Tibial artery (tissue), 4 donors: ENCODE results near the gene ARPC1A.
A peak's percentile ranks its signal among the peaks of the same experiment; 100 is the strongest.
"Not testable (repeated sequence)": the region's sequence is repeated elsewhere in the genome, so short reads cannot be mapped to it uniquely, and the experiment has no call there.

Source experiments
- DNase-seq, 2 donors: peaks; one replicate each; pipeline ENCODE4 v3.0.0-alpha.2; 2019
- H3K27ac ChIP-seq, 2 donors: fragments of 200-600 bp; sonication (generic) in 1 of 2; 1 replicate in 1 of 2; 2 replicates in 1 of 2; pipeline ENCODE4 v1.5.1; 2018 to 2019; ENCODE audit warnings: mild to moderate bottlenecking in 1 of 2
- H3K27me3 ChIP-seq, 2 donors: fragments of 200-600 bp; sonication (generic) in 1 of 2; one replicate each; pipeline versions ENCODE4 v1.5.1 to v1.6.0; 2016 to 2019
- H3K36me3 ChIP-seq, 3 donors: fragments of 200-600 bp; sonication (generic) in 2 of 3; one replicate each; pipeline ENCODE4 v1.5.1; 2016 to 2019; ENCODE audit warnings: mild to moderate bottlenecking in 2 of 3
- H3K4me1 ChIP-seq, 4 donors: fragments of 200-600 bp; sonication (generic) in 2 of 4; 1 replicate in 3 of 4; 2 replicates in 1 of 4; pipeline ENCODE4 v1.5.1; 2016 to 2019
- H3K4me3 ChIP-seq, 2 donors: fragments of 200-600 bp; sonication (generic) in 1 of 2; 1 replicate in 1 of 2; 2 replicates in 1 of 2; pipeline ENCODE4 v1.5.1; 2018 to 2019; ENCODE audit warnings: mild to moderate bottlenecking in 2 of 2
- H3K9me3 ChIP-seq, 3 donors: fragments of 200-600 bp; sonication (generic) in 1 of 3; one replicate each; pipeline ENCODE4 v1.5.1; 2016 to 2019
- intact Hi-C: fragments of 100-400 bp; cut with DNase I; formaldehyde crosslinking; loops from one replicate; pipeline ENCODE4 v1.15.0; 2023; ENCODE audit warnings: low total_unique reads
- TF ChIP-seq, protein P1 (sequence below), 2 experiments: fragments of 200-600 bp in 1 of 2; fragments of 450-650 bp in 1 of 2; IDR thresholded peaks; one replicate each; pipeline ENCODE4 v1.5.1; 2017 to 2019; ENCODE audit warnings: antibody characterized with exemption in 2 of 2, mild to moderate bottlenecking in 1 of 2, moderate library complexity in 1 of 2

The ARPC1A gene

DNA sequence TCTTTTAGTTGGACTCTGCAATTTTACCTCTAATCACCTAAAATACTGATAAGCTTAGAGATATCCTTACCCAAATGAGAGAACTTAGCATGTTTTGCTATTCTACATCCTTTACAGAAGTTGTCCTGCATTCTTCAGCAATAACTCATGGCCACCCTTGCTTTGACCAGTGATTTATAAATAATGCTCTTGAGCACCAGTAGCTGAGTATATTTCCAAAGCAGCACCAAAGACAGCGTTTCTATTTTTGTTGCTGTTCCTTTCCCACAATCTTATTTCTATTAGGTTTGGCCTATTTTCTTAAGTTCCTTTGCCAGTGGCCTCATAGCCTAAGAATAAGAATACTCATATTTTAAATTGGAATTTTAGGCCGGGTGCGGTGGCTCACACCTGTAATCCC lies 15.0 kb downstream of the ARPC1A start:
- Histone ChIP-seq H3K9me3 (no peaks in the 10 kb centered on the region), H3K4me3 (no peak overlapping the region), H3K27ac (peak overlapping the region; percentile 80 to 87), H3K4me1 (peaks cover 0 to 61% (median 20%) of the 10 kb centered on the region in 4 donors), H3K27me3 (no peaks in the 10 kb centered on the region), H3K36me3 (peaks cover 46 to 81% (median 63%) of the 10 kb centered on the region in 3 donors)
- intact Hi-C loops, result no loop called here
- TF ChIP-seq, protein P1, sequence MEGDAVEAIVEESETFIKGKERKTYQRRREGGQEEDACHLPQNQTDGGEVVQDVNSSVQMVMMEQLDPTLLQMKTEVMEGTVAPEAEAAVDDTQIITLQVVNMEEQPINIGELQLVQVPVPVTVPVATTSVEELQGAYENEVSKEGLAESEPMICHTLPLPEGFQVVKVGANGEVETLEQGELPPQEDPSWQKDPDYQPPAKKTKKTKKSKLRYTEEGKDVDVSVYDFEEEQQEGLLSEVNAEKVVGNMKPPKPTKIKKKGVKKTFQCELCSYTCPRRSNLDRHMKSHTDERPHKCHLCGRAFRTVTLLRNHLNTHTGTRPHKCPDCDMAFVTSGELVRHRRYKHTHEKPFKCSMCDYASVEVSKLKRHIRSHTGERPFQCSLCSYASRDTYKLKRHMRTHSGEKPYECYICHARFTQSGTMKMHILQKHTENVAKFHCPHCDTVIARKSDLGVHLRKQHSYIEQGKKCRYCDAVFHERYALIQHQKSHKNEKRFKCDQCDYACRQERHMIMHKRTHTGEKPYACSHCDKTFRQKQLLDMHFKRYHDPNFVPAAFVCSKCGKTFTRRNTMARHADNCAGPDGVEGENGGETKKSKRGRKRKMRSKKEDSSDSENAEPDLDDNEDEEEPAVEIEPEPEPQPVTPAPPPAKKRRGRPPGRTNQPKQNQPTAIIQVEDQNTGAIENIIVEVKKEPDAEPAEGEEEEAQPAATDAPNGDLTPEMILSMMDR (IDR thresholded peaks at IDR 0.05), result no peak
- DNase-seq, result no peak

DNA sequence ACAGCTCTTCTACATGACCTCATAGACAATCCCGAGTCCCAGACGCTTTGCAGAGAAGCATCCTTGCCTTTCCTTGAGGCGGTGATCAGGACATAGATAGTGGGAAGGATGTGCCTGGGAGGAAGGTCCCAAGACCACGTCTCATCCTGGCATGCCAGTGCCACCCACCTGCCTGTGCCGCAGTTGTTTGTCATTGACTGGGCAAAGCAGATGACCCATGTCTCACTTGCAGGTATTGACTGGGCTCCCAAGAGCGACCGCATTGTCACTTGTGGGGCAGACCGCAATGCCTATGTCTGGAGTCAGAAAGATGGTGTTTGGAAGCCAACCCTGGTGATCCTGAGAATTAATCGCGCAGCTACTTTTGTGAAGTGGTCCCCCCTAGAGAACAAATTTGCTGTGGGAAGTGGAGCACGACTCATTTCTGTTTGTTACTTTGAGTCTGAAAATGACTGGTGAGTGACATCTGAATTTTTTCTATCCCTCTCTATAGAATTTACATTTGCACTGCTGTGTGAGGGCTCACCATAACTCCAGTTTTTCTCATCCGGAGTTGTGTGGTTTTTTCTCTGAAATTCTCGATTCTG lies 18.5 kb downstream of the ARPC1A start:
- peak overlapping the region in 1 of 2 donors; percentile 87 for H3K27ac ChIP-seq
- no peaks in the 10 kb centered on the region for H3K9me3 ChIP-seq
- no peak for DNase-seq
- TF ChIP-seq, protein P1 (IDR thresholded peaks at IDR 0.05), result no peak
- intact Hi-C loops, result no loop called here
- peaks cover 33 to 83% (median 64%) of the 10 kb centered on the region in 3 donors for H3K36me3 ChIP-seq
- no peak overlapping the region for H3K4me3 ChIP-seq
- H3K27me3 ChIP-seq, result no peaks in the 10 kb centered on the region
- peaks cover 0 to 65% (median 21%) of the 10 kb centered on the region in 4 donors for H3K4me1 ChIP-seq

DNA sequence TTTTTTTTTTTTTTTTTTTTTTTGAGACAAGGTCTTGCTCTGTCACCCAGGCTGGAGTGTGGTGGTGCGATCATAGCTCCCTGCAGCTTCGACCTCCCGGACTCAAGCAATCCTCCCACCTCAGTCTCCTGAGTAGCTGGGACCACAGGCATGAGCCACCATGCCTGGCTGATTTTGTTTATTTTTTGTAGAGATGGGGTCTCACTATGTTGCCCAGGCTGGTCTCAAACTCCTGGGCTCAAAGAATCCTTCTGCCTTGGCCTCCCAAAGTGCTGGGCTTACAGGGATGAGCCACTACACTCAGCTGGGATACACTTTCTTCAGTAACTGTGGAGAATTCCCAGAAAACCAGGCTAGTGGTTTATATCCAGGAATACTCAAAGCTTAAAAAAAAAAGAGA lies 24.9 kb downstream of the ARPC1A start:
- H3K4me3 ChIP-seq, intact Hi-C loops, H3K9me3 ChIP-seq, H3K27ac ChIP-seq, H3K4me1 ChIP-seq, DNase-seq, H3K27me3 ChIP-seq: not testable (repeated sequence)
- H3K36me3 ChIP-seq, result peaks cover 79 to 97% (median 87%) of the 10 kb centered on the region in 3 donors

DNA sequence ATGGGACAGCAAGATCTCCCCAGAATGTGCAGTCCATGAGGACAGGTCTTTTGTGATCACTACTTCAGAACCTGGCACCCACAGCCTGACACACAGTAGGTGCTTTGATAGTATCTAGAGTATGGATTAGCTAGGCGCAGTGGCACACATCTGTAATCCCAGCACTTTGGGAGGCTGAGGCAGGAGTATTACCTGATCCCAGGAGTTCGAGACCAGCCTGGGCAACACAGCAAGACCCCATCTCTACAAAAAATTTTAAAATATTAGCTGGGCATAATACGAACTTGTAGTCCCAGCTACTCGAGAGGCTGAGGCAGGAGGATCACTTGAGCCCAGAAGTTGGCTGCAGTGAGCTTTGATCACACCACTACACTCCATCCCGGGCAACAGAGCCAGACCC lies 26.5 kb downstream of the ARPC1A start:
- Histone ChIP-seq H3K36me3 (peaks cover 84 to 98% (median 87%) of the 10 kb centered on the region in 3 donors), H3K27me3 (no peaks in the 10 kb centered on the region), H3K9me3 (no peaks in the 10 kb centered on the region), H3K4me3 (no peak overlapping the region), H3K27ac (no peak overlapping the region), H3K4me1 (no peaks in the 10 kb centered on the region)
- no peak for DNase-seq
- intact Hi-C loops, result no loop called here
- TF ChIP-seq, protein P1 (IDR thresholded peaks at IDR 0.05), result no peak

DNA sequence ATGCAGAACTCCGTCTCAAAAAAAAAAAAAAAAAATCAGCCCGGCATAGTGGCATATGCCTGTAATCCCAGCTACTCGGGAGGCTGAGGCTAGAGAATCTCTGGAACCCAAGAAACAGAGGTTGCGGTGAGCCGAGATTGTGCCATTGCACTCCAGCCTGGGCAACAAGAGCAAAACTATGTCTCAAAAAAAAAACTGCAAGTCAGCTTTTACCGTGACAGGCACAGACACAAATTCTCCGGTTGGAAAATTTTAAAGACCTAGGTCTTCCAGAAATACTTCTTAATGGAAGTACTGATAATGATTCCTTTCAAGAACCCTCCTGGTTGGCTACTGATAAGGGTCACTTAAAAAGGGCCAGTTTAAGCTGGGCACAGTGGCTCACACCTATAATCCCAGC lies 29.4 kb downstream of the ARPC1A start:
- no peak for DNase-seq
- no peaks in the 10 kb centered on the region for H3K4me1 ChIP-seq
- intact Hi-C loops, result no loop called here
- TF ChIP-seq, protein P1 (IDR thresholded peaks at IDR 0.05), result no peak
- H3K27me3 ChIP-seq, result no peaks in the 10 kb centered on the region
- H3K36me3 ChIP-seq, result peaks cover 87 to 99% (median 92%) of the 10 kb centered on the region in 3 donors
- H3K27ac ChIP-seq, result no peak overlapping the region
- H3K4me3 ChIP-seq, result no peak overlapping the region
- H3K9me3 ChIP-seq, result no peaks in the 10 kb centered on the region

DNA sequence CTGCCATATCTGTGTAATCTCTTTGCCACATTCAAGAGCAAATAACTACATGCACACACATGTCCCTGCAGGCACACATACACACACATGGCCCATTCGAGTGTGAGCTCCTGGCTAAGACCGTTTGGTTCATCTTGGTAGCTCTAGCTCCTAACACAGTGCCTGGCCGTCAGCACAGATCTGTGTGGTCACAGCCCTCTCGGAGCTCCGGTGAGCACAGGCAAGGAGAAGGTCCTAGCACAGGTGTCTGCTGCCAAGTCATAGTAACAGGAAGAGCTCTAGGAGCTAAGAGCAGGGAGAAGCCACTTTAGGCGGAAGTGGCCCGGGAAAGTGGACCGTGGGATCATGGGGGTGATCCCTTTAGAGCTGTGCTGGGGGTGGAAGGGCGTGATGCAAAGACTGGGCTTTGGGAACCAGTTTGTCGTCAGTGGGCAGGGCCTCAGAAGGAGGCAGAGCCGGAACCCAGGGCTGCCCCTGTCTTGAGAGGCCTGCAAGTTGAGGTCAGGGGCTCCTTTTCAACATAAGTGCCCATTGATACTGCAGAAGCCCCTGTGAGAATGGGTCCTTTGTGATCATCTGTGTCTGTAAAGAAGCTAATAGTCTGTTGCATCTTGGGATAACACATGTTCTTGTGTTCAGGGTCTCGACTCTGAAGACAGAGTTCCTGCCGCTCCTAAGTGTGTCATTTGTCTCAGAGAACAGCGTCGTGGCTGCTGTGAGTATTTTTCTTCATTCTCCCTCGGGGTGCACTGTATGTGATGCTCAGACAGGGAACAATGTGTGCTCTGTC lies 32.2 kb downstream of the ARPC1A start:
- no peaks in the 10 kb centered on the region for H3K9me3 ChIP-seq
- TF ChIP-seq, protein P1 (IDR thresholded peaks at IDR 0.05), result no peak
- H3K4me3 ChIP-seq, result no peak overlapping the region
- no peaks in the 10 kb centered on the region for H3K4me1 ChIP-seq
- DNase-seq, result no peak
- H3K27ac ChIP-seq, result no peak overlapping the region
- H3K27me3 ChIP-seq, result no peaks in the 10 kb centered on the region
- intact Hi-C loops, result no loop called here
- peaks cover 88 to 99% (median 91%) of the 10 kb centered on the region in 3 donors for H3K36me3 ChIP-seq

DNA sequence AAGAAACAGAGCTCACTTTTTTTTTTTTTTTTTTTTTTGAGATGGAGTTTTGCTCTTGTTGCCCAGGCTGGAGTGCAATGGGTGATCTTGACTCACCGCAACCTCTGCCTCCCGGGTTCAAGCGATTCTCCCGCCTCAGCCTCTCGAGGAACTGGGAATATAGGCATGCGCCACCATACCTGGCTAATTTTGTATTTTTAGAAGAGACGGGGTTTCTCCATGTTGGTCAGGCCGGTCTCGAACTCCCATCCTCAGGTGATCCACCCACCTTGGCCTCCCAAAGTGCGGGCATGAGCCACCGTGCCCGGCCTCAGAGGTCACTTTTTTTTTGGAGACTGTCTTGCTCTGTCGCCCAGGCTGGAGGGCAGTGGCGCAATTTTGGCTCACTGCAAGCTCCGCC lies 32.8 kb downstream of the ARPC1A start:
- H3K9me3 ChIP-seq, H3K4me1 ChIP-seq, DNase-seq, H3K27ac ChIP-seq, H3K27me3 ChIP-seq, H3K4me3 ChIP-seq, intact Hi-C loops: not testable (repeated sequence)
- H3K36me3 ChIP-seq, result peaks cover 88 to 100% (median 91%) of the 10 kb centered on the region in 3 donors
